BLaER1 (cell line): Measurements from ENCODE around the gene NRP2.

Experiments used
- H3K27ac ChIP-seq: shearing (Covaris generic); formaldehyde crosslinking; 2 replicates; pipeline ENCODE4 v1.8.1; 2022
- H3K27me3 ChIP-seq: shearing (Covaris generic); formaldehyde crosslinking; 2 replicates; pipeline ENCODE4 v1.8.1; 2022
- H3K36me3 ChIP-seq: shearing (Covaris generic); formaldehyde crosslinking; 2 replicates; pipeline ENCODE4 v1.8.1; 2022
- H3K4me1 ChIP-seq: shearing (Covaris generic); formaldehyde crosslinking; 2 replicates; pipeline ENCODE4 v1.8.1; 2022
- H3K4me2 ChIP-seq: shearing (Covaris generic); formaldehyde crosslinking; 2 replicates; pipeline ENCODE4 v1.8.1; 2022
- H3K4me3 ChIP-seq: shearing (Covaris generic); formaldehyde crosslinking; 2 replicates; pipeline ENCODE4 v1.8.1; 2022
- H3K9ac ChIP-seq: shearing (Covaris generic); formaldehyde crosslinking; 2 replicates; pipeline ENCODE4 v1.8.1; 2022
- H3K9me3 ChIP-seq: shearing (Covaris generic); formaldehyde crosslinking; 2 replicates; pipeline ENCODE4 v1.8.1; 2022
- H4K20me1 ChIP-seq: shearing (Covaris generic); formaldehyde crosslinking; 2 replicates; pipeline ENCODE4 v1.8.1; 2022
- Cebpa-rat ChIP-seq: shearing (Covaris generic); IDR thresholded peaks from 2 replicates; pipeline ENCODE4 v1.8.1; 2022

NRP2 gene

GRCh38 chr2:205816268-205816667, 134.0 kb downstream of the NRP2 start:
- Histone ChIP-seq H3K27me3 (no peaks in the 10 kb centered on the region), H3K9me3 (no peaks in the 10 kb centered on the region), H3K4me3 (no peak overlapping the region), H4K20me1 (no peaks in the 10 kb centered on the region), H3K9ac (no peak overlapping the region), H3K4me1 (no peaks in the 10 kb centered on the region), H3K27ac (no peak overlapping the region), H3K36me3 (no peaks in the 10 kb centered on the region), H3K4me2 (no peak overlapping the region)
- TF ChIP-seq Cebpa-rat: no peak

GRCh38 chr2:205822579-205822978, 140.3 kb downstream of the NRP2 start:
- no peak for TF ChIP-seq Cebpa-rat
- H3K4me2 ChIP-seq: no peak overlapping the region
- no peaks in the 10 kb centered on the region for H3K27me3 ChIP-seq
- H3K9me3 ChIP-seq: peaks cover 9% of the 10 kb centered on the region
- H3K4me1 ChIP-seq: no peaks in the 10 kb centered on the region
- no peak overlapping the region for H3K9ac ChIP-seq
- H3K27ac ChIP-seq: no peak overlapping the region
- no peaks in the 10 kb centered on the region for H4K20me1 ChIP-seq
- no peaks in the 10 kb centered on the region for H3K36me3 ChIP-seq
- H3K4me3 ChIP-seq: no peak overlapping the region

- no peaks in the 10 kb centered on the region for H3K27me3 ChIP-seq
- TF ChIP-seq Cebpa-rat: no peak
- H3K4me3 ChIP-seq: no peak overlapping the region
- H3K36me3 ChIP-seq: no peaks in the 10 kb centered on the region
- H3K9ac ChIP-seq: no peak overlapping the region
- no peak overlapping the region for H3K4me2 ChIP-seq
- H3K27ac ChIP-seq: no peak overlapping the region
- H3K9me3 ChIP-seq: peaks cover 9% of the 10 kb centered on the region
- H4K20me1 ChIP-seq: no peaks in the 10 kb centered on the region
- peaks cover 10% of the 10 kb centered on the region for H3K4me1 ChIP-seq
Observed at GRCh38 chr2:205827809-205828365, 145.6 kb downstream of the NRP2 start.

GRCh38 chr2:205833864-205834263, 151.6 kb downstream of the NRP2 start:
- Histone ChIP-seq H3K9ac (no peak overlapping the region), H4K20me1 (no peaks in the 10 kb centered on the region), H3K27ac (no peak overlapping the region), H3K4me3 (no peak overlapping the region), H3K36me3 (no peaks in the 10 kb centered on the region), H3K4me2 (no peak overlapping the region), H3K27me3 (no peaks in the 10 kb centered on the region), H3K4me1 (peaks cover 17% of the 10 kb centered on the region), H3K9me3 (peaks cover 10% of the 10 kb centered on the region)
- TF ChIP-seq Cebpa-rat: no peak

- Histone ChIP-seq H4K20me1 (no peaks in the 10 kb centered on the region), H3K4me3 (no peak overlapping the region), H3K27ac (no peak overlapping the region), H3K4me1 (peaks cover 16% of the 10 kb centered on the region), H3K36me3 (no peaks in the 10 kb centered on the region), H3K4me2 (no peak overlapping the region), H3K27me3 (no peaks in the 10 kb centered on the region), H3K9ac (no peak overlapping the region), H3K9me3 (peaks cover 10% of the 10 kb centered on the region)
- no peak for TF ChIP-seq Cebpa-rat
Observed at GRCh38 chr2:205834796-205835195, 152.5 kb downstream of the NRP2 start.

- no peak for TF ChIP-seq Cebpa-rat
- Histone ChIP-seq H3K9me3 (peaks cover 10% of the 10 kb centered on the region), H3K27ac (no peak overlapping the region), H3K4me3 (no peak overlapping the region), H3K36me3 (no peaks in the 10 kb centered on the region), H4K20me1 (no peaks in the 10 kb centered on the region), H3K4me1 (peaks cover 11% of the 10 kb centered on the region), H3K9ac (no peak overlapping the region), H3K27me3 (no peaks in the 10 kb centered on the region), H3K4me2 (no peak overlapping the region)
Observed at GRCh38 chr2:205835251-205835791, 153.0 kb downstream of the NRP2 start.

- Histone ChIP-seq H3K9ac (no peak overlapping the region), H3K27ac (no peak overlapping the region), H3K4me2 (no peak overlapping the region), H3K36me3 (no peaks in the 10 kb centered on the region), H3K27me3 (no peaks in the 10 kb centered on the region), H3K9me3 (peaks cover 10% of the 10 kb centered on the region), H3K4me3 (no peak overlapping the region), H4K20me1 (no peaks in the 10 kb centered on the region), H3K4me1 (peaks cover 7% of the 10 kb centered on the region; the same call in 1 of the 2 replicates)
- TF ChIP-seq Cebpa-rat: no peak
Observed at GRCh38 chr2:205835923-205836322, 153.6 kb downstream of the NRP2 start.

GRCh38 chr2:205836477-205837221, 154.3 kb downstream of the NRP2 start:
- peaks cover 7% of the 10 kb centered on the region; the same call in 1 of the 2 replicates for H3K4me1 ChIP-seq
- H3K4me3 ChIP-seq: no peak overlapping the region
- no peaks in the 10 kb centered on the region for H3K36me3 ChIP-seq
- no peak overlapping the region for H3K27ac ChIP-seq
- H3K9ac ChIP-seq: no peak overlapping the region
- H3K4me2 ChIP-seq: no peak overlapping the region
- H3K9me3 ChIP-seq: peaks cover 10% of the 10 kb centered on the region
- TF ChIP-seq Cebpa-rat: no peak
- H4K20me1 ChIP-seq: no peaks in the 10 kb centered on the region
- H3K27me3 ChIP-seq: no peaks in the 10 kb centered on the region

- no peak for TF ChIP-seq Cebpa-rat
- H3K4me1 ChIP-seq: peaks cover 7% of the 10 kb centered on the region; the same call in 1 of the 2 replicates
- H4K20me1 ChIP-seq: no peaks in the 10 kb centered on the region
- H3K4me3 ChIP-seq: no peak overlapping the region
- peaks cover 10% of the 10 kb centered on the region for H3K9me3 ChIP-seq
- no peak overlapping the region for H3K27ac ChIP-seq
- H3K27me3 ChIP-seq: no peaks in the 10 kb centered on the region
- no peaks in the 10 kb centered on the region for H3K36me3 ChIP-seq
- H3K4me2 ChIP-seq: no peak overlapping the region
- H3K9ac ChIP-seq: no peak overlapping the region
Observed at GRCh38 chr2:205837663-205838062, 155.4 kb downstream of the NRP2 start.

GRCh38 chr2:205845446-205845845, 163.1 kb downstream of the NRP2 start:
- no peak for TF ChIP-seq Cebpa-rat
- H3K27me3 ChIP-seq: no peaks in the 10 kb centered on the region
- H4K20me1 ChIP-seq: no peaks in the 10 kb centered on the region
- no peaks in the 10 kb centered on the region for H3K9me3 ChIP-seq
- H3K9ac ChIP-seq: no peak overlapping the region
- no peak overlapping the region for H3K27ac ChIP-seq
- H3K4me3 ChIP-seq: no peak overlapping the region
- H3K36me3 ChIP-seq: no peaks in the 10 kb centered on the region
- H3K4me2 ChIP-seq: no peak overlapping the region
- no peaks in the 10 kb centered on the region for H3K4me1 ChIP-seq
